LNCaP clone FGC (cell line): ENCODE data around the gene SMIM1.

ENCODE experiments used
- DNase-seq: peaks from one replicate; pipeline ENCODE4 v3.0.0-alpha.2; 2011; ENCODE audit warnings: low read depth
- H3K4me3 ChIP-seq: 2 replicates; pipeline ENCODE4 v1.5.1; 2011; ENCODE audit warnings: mild to moderate bottlenecking, low read depth, low read length, control low read depth
- TF ChIP-seq, protein P1 (sequence below): IDR thresholded peaks from 2 replicates; pipeline ENCODE4 v1.5.1; 2012; ENCODE audit warnings: mild to moderate bottlenecking; ENCODE audit not compliant: control insufficient read depth, insufficient read depth; ENCODE audit errors: extremely low read depth

Gene SMIM1

DNA sequence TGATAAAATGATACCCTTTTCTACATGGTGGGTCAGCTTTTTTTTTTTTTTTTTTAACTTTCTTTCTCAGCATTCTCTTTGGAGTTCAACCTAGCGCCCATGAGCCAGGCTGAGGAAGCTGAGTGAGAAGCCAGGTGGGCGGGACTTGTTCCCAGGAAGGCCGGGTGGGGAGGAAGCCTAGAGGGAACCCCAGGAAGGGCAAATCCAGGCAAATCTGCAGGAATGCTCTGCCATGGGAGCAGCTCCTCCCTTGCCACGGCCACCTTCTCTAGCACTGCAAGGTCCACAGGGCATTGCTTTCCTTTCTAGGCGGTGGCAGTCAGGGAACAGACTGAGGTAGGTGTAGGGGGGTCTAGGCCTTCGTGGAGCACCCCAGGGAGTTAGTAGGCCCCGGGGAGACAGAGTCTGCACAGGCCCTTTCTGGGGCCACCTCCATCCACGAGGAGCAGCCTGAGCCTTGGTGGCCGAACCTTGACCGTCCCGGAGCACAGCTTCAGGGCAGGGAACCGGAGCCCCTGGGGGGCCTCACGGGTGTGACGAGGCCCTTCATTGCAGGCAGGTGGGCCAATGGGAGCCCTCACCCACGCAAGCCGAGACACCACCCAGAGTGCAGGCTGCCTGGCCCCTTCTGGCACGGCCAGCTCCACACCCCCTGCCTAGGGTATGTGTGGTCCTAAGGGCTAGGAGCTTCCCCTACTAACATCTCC lies 38.5 kb upstream of the SMIM1 start:
- TF ChIP-seq, protein P1, sequence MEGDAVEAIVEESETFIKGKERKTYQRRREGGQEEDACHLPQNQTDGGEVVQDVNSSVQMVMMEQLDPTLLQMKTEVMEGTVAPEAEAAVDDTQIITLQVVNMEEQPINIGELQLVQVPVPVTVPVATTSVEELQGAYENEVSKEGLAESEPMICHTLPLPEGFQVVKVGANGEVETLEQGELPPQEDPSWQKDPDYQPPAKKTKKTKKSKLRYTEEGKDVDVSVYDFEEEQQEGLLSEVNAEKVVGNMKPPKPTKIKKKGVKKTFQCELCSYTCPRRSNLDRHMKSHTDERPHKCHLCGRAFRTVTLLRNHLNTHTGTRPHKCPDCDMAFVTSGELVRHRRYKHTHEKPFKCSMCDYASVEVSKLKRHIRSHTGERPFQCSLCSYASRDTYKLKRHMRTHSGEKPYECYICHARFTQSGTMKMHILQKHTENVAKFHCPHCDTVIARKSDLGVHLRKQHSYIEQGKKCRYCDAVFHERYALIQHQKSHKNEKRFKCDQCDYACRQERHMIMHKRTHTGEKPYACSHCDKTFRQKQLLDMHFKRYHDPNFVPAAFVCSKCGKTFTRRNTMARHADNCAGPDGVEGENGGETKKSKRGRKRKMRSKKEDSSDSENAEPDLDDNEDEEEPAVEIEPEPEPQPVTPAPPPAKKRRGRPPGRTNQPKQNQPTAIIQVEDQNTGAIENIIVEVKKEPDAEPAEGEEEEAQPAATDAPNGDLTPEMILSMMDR = no peak
- no peak overlapping the region for H3K4me3 ChIP-seq
- no peak for DNase-seq

DNA sequence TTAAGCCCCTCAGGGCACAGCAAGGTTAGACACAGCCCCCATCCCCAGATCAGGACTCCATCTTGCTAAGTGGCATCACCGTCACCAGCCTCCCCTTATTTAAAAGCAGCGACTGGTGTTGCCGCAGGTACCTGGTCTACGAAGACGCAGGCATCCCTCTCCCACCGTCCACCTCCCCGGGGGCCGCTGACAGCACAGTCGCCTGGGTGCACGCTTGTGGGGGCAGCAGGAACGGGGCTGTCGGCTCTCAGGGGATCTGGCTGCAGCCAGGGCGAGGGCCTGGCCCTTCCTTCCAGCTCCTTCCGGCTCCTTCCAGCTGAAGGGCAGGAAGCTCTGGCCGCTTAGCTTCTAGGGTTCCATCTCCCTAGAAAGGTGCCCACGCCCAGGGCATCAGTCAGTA lies 37.9 kb upstream of the SMIM1 start:
- TF ChIP-seq, protein P1 = no peak
- DNase-seq = no peak

DNA sequence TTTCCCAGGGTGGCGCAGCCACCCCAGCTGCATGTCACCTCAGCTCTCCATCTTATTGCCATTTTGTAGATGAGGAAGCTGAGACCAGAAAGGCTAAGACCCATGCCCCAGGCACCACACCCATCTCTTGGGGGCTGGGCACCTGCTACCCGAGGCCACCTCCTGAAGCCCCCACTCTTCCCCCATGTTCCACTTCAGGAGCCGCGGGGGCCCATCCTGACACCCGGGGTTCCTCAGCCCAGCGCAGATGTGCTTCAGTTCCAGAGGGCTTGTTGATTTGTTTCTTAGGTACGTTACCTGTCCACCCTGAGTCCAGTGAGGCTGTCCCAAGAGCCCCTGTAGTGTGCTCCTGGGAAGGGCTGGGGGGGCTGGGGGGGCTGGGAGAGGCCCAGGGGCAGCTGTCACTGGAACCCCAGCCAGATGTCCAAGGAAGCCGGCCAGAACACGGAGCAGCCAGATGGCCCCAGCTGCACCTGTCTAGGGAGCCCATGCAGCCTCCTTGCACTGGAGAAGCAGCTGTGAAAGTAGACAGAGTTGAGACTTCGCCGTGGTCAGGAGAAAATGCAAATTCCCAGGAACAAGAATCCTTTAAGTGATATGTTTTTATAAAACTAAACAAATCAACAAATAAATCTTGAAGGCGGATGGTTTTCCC lies 37.4 kb upstream of the SMIM1 start:
- no peak overlapping the region for H3K4me3 ChIP-seq
- TF ChIP-seq, protein P1 = no peak
- no peak for DNase-seq

More for the DNA sequence above, 37.9 kb upstream of the SMIM1 start:
- H3K4me3 ChIP-seq = no peak overlapping the region

DNA sequence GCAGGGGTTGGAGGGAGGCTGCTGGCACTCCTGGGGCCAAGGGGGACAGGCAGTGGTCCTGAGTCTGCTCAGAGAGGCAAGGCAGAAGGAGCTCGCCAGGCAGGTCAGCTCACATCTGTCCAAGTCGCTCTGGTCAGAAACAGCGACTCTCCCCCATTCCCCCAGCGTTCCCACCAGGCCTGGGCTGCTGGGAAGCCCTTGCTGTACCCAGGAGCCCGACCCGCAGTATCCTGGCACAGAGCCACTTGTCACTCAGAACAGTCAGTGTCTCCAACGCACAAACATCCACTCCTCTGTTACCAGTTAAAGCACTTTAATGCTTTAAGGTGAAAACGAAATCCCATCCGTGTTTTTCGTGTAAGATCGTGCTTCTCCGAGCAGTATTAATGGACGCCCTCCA lies 36.9 kb upstream of the SMIM1 start:
- no peak for DNase-seq
- no peak overlapping the region for H3K4me3 ChIP-seq
- TF ChIP-seq, protein P1 = no peak

DNA sequence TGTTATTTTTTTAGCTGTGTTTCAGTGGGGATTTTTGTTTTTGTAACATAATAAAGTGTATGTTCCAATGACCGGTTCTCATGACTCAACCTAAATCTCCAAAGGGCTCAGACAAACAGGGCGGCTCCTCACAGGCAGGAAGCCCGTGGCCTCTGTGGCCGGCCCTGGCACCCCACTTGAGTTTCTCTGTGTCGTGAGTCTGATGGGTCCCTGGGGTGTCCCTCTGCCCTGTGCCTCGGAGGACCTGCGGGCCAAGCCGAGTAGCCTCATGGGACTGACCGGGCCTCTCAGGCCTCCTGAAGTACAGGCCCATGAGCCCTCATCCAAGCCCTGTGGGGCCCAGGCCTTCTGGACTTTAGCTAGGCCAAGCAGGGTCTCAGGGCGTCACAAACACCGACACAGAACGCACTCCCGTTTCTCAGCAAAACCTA lies 36.4 kb upstream of the SMIM1 start:
- H3K4me3 ChIP-seq = no peak overlapping the region
- TF ChIP-seq, protein P1 = no peak
- DNase-seq = no peak

DNA sequence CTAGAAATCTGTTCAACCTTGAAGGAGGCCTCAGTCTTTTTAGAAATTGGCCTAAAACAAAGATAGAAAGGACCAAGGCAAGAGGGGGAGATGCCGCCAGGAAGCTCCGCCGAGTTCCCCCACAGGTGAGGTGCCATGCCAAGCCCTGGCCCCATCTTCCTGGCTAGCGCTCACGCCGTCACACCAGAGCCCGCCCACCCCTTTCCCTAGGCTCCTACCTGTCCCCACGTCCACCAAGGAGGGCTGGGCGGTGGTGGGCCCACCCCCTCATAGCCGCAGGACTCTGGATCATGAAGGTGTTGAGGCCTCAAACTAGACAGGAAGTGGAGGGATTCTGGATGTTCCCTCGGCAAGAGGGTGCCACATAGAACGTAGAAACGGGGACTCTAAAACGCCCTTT lies 35.8 kb upstream of the SMIM1 start:
- no peak for DNase-seq
- H3K4me3 ChIP-seq = no peak overlapping the region
- TF ChIP-seq, protein P1 = no peak

DNA sequence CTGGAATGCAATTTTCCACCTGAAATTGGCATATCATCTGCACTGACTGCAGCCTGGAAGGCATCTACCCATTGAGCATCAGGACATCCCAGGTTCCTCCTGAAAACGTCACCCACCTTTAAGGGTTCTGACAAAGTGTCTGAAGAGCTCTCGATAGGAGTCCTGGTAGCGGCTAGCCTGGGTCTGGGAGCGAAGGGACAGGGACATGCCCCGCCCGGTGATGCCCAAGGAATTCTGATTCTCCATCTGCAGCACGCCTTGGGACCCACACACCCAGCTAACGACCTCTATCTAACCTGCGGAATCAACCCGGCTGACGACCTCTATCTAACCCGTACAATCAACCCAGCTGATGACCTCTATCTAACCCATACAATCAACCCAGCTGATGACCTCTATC lies 33.6 kb upstream of the SMIM1 start:
- H3K4me3 ChIP-seq = no peak overlapping the region
- DNase-seq = no peak
- TF ChIP-seq, protein P1 = no peak
